Astrocyte (in vitro differentiated cells and primary cell): ENCODE measurements around the gene RUNX3.

ENCODE experiments used
- CTCF ChIP-seq: IDR thresholded peaks from 2 replicates; pipeline ENCODE4 v1.5.1; 2011; ENCODE audit warnings: low read depth, mild to moderate bottlenecking, inconsistent platforms, low read length, moderate library complexity; ENCODE audit not compliant: insufficient read depth
- EZH2 ChIP-seq: IDR thresholded peaks from 2 replicates; pipeline ENCODE4 v1.6.1; 2012; ENCODE audit warnings: mild to moderate bottlenecking, low read length, inconsistent platforms; ENCODE audit not compliant: insufficient read depth

- TF ChIP-seq CTCF (no peak), EZH2 (no peak)
Measured at GRCh38 chr1:24888971-24889676, 41.0 kb downstream of the RUNX3 start.
